H9 (cell line): ENCODE data around the gene MCM3AP. TPM values are rescaled to one million over a fixed set of nuclear protein-coding genes. Genes with fewer than 3 reads are reported as not detected.

ENCODE experiments used
- DNase-seq: peaks from one replicate; pipeline ENCODE4 v3.0.0-alpha.2; 2017
- H2AFZ ChIP-seq: one replicate; pipeline ENCODE4 v1.6.1; 2013; ENCODE audit warnings: mild to moderate bottlenecking, low read length, control low read depth, moderate library complexity
- H2AK5ac ChIP-seq: 2 replicates; pipeline ENCODE4 v1.6.1; 2013; ENCODE audit warnings: low read length, control low read depth, mixed read lengths; ENCODE audit not compliant: insufficient read length
- H2BK120ac ChIP-seq: one replicate; pipeline ENCODE4 v1.6.1; 2013; ENCODE audit warnings: low read depth, mild to moderate bottlenecking, low read length, control low read depth, inconsistent platforms; ENCODE audit not compliant: poor library complexity, severe bottlenecking
- H2BK12ac ChIP-seq: 2 replicates; pipeline ENCODE4 v1.6.1; 2013; ENCODE audit warnings: low read length, control low read depth, mixed read lengths, low read depth; ENCODE audit not compliant: insufficient read length
- H2BK15ac ChIP-seq: 2 replicates; pipeline ENCODE4 v1.6.1; 2013; ENCODE audit warnings: low read depth, low read length, control low read depth
- H2BK20ac ChIP-seq: one replicate; pipeline ENCODE4 v1.6.1; 2013; ENCODE audit warnings: low read depth, mild to moderate bottlenecking, low read length, control low read depth, inconsistent platforms; ENCODE audit not compliant: poor library complexity, severe bottlenecking
- H2BK5ac ChIP-seq: 2 replicates; pipeline ENCODE4 v1.6.1; 2013; ENCODE audit warnings: low read length, control low read depth, mixed read lengths; ENCODE audit not compliant: insufficient read length
- H3K14ac ChIP-seq: 2 replicates; pipeline ENCODE4 v1.6.1; 2013; ENCODE audit warnings: low read length, control low read depth; ENCODE audit not compliant: insufficient read depth
- H3K18ac ChIP-seq: 2 replicates; pipeline ENCODE4 v1.6.1; 2013; ENCODE audit warnings: low read depth, mild to moderate bottlenecking, mixed read lengths, low read length, control low read depth; ENCODE audit not compliant: insufficient read length
- H3K23ac ChIP-seq: 2 replicates; pipeline ENCODE4 v1.6.1; 2013; ENCODE audit warnings: low read length, control low read depth, mixed read lengths, low read depth; ENCODE audit not compliant: insufficient read length
- H3K23me2 ChIP-seq: 2 replicates; pipeline ENCODE4 v1.6.1; 2013; ENCODE audit warnings: low read depth, mild to moderate bottlenecking, mixed read lengths, low read length, control low read depth; ENCODE audit not compliant: insufficient read length, poor library complexity, severe bottlenecking
- H3K27ac ChIP-seq: 2 replicates; pipeline ENCODE4 v1.5.1; 2013; ENCODE audit warnings: low read length, control low read depth, mixed read lengths, low read depth; ENCODE audit not compliant: insufficient read length
- H3K27me3 ChIP-seq: 2 replicates; pipeline ENCODE4 v1.6.1; 2013; ENCODE audit warnings: low read length, control low read depth, inconsistent platforms; ENCODE audit not compliant: insufficient read depth
- H3K4ac ChIP-seq: 2 replicates; pipeline ENCODE4 v1.6.1; 2013; ENCODE audit warnings: low read depth, mild to moderate bottlenecking, control low read depth, inconsistent platforms, low read length, moderate library complexity
- H3K4me1 ChIP-seq: 2 replicates; pipeline ENCODE4 v1.6.1; 2013; ENCODE audit warnings: low read length, control low read depth, inconsistent platforms; ENCODE audit not compliant: insufficient read depth
- H3K4me2 ChIP-seq: 2 replicates; pipeline ENCODE4 v1.6.1; 2013; ENCODE audit warnings: low read length, control low read depth, mixed read lengths; ENCODE audit not compliant: insufficient read length, insufficient read depth
- H3K56ac ChIP-seq: 2 replicates; pipeline ENCODE4 v1.6.1; 2013; ENCODE audit warnings: low read depth, mild to moderate bottlenecking, mixed read lengths, low read length, control low read depth; ENCODE audit not compliant: insufficient read length
- H3K79me1 ChIP-seq: 2 replicates; pipeline ENCODE4 v1.6.1; 2013; ENCODE audit warnings: low read depth, mild to moderate bottlenecking, moderate library complexity, low read length, control low read depth, inconsistent platforms; ENCODE audit not compliant: insufficient read depth, poor library complexity, severe bottlenecking
- H3K79me2 ChIP-seq: 2 replicates; pipeline ENCODE4 v1.6.1; 2013; ENCODE audit warnings: low read length, control low read depth, inconsistent platforms; ENCODE audit not compliant: insufficient read depth
- H3K9ac ChIP-seq: 2 replicates; pipeline ENCODE4 v1.6.1; 2013; ENCODE audit warnings: low read length, control low read depth, mixed read lengths; ENCODE audit not compliant: insufficient read length; ENCODE audit errors: extremely low read depth
- H3K9me3 ChIP-seq: one replicate; pipeline ENCODE4 v1.6.1; 2013; ENCODE audit warnings: low read depth, low read length, inconsistent platforms; ENCODE audit not compliant: control insufficient read depth
- H3T11ph ChIP-seq: one replicate; pipeline ENCODE4 v1.6.1; 2013; ENCODE audit warnings: mild to moderate bottlenecking, low read length, control low read depth, inconsistent platforms
- H4K20me1 ChIP-seq: one replicate; pipeline ENCODE4 v1.6.1; 2013; ENCODE audit not compliant: control insufficient read depth, insufficient read length, insufficient read depth
- H4K5ac ChIP-seq: 2 replicates; pipeline ENCODE4 v1.6.1; 2013; ENCODE audit warnings: low read depth, mild to moderate bottlenecking, mixed read lengths, low read length, control low read depth; ENCODE audit not compliant: insufficient read length
- H4K8ac ChIP-seq: replicated peaks from 2 replicates; pipeline ENCODE4 v1.6.1; 2013; ENCODE audit warnings: low read length, control low read depth, mixed read lengths, low read depth; ENCODE audit not compliant: insufficient read length
- H4K91ac ChIP-seq: 2 replicates; pipeline ENCODE4 v1.6.1; 2013; ENCODE audit warnings: low read depth, mild to moderate bottlenecking, moderate library complexity, mixed read lengths, low read length, control low read depth; ENCODE audit not compliant: insufficient read length
- H3K27ac Mint-ChIP-seq, 3 experiments: 2 replicates in 2 of 3; 3 replicates in 1 of 3; pipeline ENCODE4 v1.8.0; 2020 to 2021; ENCODE audit warnings: mixed read lengths in 3 of 3, mild to moderate bottlenecking in 1 of 3, moderate library complexity in 1 of 3
- H3K27me3 Mint-ChIP-seq: 2 replicates; pipeline ENCODE4 v1.8.0; 2021; ENCODE audit warnings: low read depth, mild to moderate bottlenecking, moderate library complexity, mixed read lengths
- H3K36me3 Mint-ChIP-seq, 3 experiments: 2 replicates in 2 of 3; 3 replicates in 1 of 3; pipeline ENCODE4 v1.8.0; 2020 to 2021; ENCODE audit warnings: low read depth in 3 of 3, mixed read lengths in 3 of 3; ENCODE audit not compliant: insufficient read depth in 1 of 3
- H3K4me1 Mint-ChIP-seq, 2 experiments: 2 replicates each; pipeline ENCODE4 v1.8.0; 2020; ENCODE audit warnings: mixed read lengths in 2 of 2
- H3K4me3 Mint-ChIP-seq, 2 experiments: 2 replicates in 1 of 2; 3 replicates in 1 of 2; pipeline ENCODE4 v1.8.0; 2020 to 2021; ENCODE audit warnings: mild to moderate bottlenecking in 2 of 2, mixed read lengths in 2 of 2, moderate library complexity in 1 of 2
- H3K9me3 Mint-ChIP-seq, 2 experiments: 2 replicates in 1 of 2; 3 replicates in 1 of 2; pipeline ENCODE4 v1.8.0; 2020; ENCODE audit warnings: mild to moderate bottlenecking in 2 of 2, mixed read lengths in 2 of 2, moderate library complexity in 1 of 2
- CTCF ChIP-seq: fragments of 200-600 bp; sonication (generic); conservative IDR thresholded peaks from 3 replicates; pipeline ENCODE4 v1.8.0; 2021; ENCODE audit warnings: antibody characterized with exemption, mild to moderate bottlenecking
- WGBS: extraction: QIAGEN DNeasy Blood & Tissue Kit; methylation state at CpG from one replicate; pipeline ENCODE4 v1.1.7; 2013; ENCODE audit warnings: missing lambda C conversion rate, low lambda C conversion rate, mixed read lengths; ENCODE audit not compliant: insufficient read length; ENCODE audit errors: extremely low coverage; 5-methylcytosine and 5-hydroxymethylcytosine counted together
- total RNA-seq: library from RNA; stranded (reverse); gene quantifications from 2 replicates; pipeline ENCODE4 v1.2.1, GENCODE V29; 2021

The MCM3AP gene
- total RNA-seq, 1 experiment from 2014 or later: 124 TPM

- Histone ChIP-seq H2BK15ac (no peak overlapping the region), H3K27ac (no peak overlapping the region), H3K14ac (no peak overlapping the region), H3K9me3 (no peaks in the 10 kb centered on the region), H2BK20ac (no peak overlapping the region), H3K79me2 (peaks cover 38% of the 10 kb centered on the region), H4K8ac (no peak overlapping the region), H2BK120ac (no peak overlapping the region), H4K20me1 (peaks cover under 1% of the 10 kb centered on the region), H4K91ac (no peak overlapping the region), H3K23me2 (no peaks in the 10 kb centered on the region), H2BK5ac (no peak overlapping the region), H3K18ac (no peak overlapping the region), H3K4me1 (no peaks in the 10 kb centered on the region), H3T11ph (no peak overlapping the region), H2AFZ (no peak overlapping the region), H4K5ac (no peak overlapping the region), H2AK5ac (no peak overlapping the region), H3K4me2 (no peak overlapping the region), H3K4ac (no peak overlapping the region), H3K9ac (no peak overlapping the region), H3K27me3 (no peaks in the 10 kb centered on the region), H2BK12ac (no peak overlapping the region), H3K56ac (no peak overlapping the region), H3K79me1 (peaks cover 8% of the 10 kb centered on the region), H3K23ac (no peak overlapping the region)
- no CpG with 5 or more reads among the region's 7 CpGs for WGBS
- no peak for TF ChIP-seq CTCF
- peaks cover 49 to 63% (median 55%) of the 10 kb centered on the region in 3 experiments for H3K36me3 Mint-ChIP-seq
- peaks cover 11 to 13% of the 10 kb centered on the region in 2 experiments for H3K9me3 Mint-ChIP-seq
- no peak overlapping the region for H3K4me3 Mint-ChIP-seq
- H3K27me3 Mint-ChIP-seq: no peaks in the 10 kb centered on the region; the same call in 1 of the 2 replicates
- H3K27ac Mint-ChIP-seq: no peak overlapping the region
- H3K4me1 Mint-ChIP-seq: peaks cover 11 to 14% of the 10 kb centered on the region in 2 experiments
- DNase-seq: no peak
Observed at GRCh38 chr21:46223217-46223616, 62.2 kb downstream of the MCM3AP start.
